ENCODE results near the gene CABCOCO1.

GRCh38 chr10:61733358-61733940 is 70.7 kb downstream of the CABCOCO1 start:
- TF ChIP-seq BACH2 (CRISPR knock-in tag; IDR thresholded peaks at IDR 0.05; ENCODE audit: borderline replicate concordance): no peak
- no peak for TF ChIP-seq PATZ1 (CRISPR knock-in tag; IDR thresholded peaks at IDR 0.05; ENCODE audit: borderline replicate concordance)
- no peak for TF ChIP-seq POU6F1 (CRISPR knock-in tag; IDR thresholded peaks at IDR 0.05; ENCODE audit: borderline replicate concordance, low read depth)
- no peak for TF ChIP-seq ESRRG (CRISPR knock-in tag; IDR thresholded peaks at IDR 0.05)
- no peak for TF ChIP-seq ARNTL (CRISPR knock-in tag; IDR thresholded peaks at IDR 0.05; ENCODE audit: borderline replicate concordance, low read depth)
- TF ChIP-seq ZFP3 (CRISPR knock-in tag; IDR thresholded peaks at IDR 0.05): no peak
- TF ChIP-seq TCF4 (CRISPR knock-in tag; IDR thresholded peaks at IDR 0.05; ENCODE audit: borderline replicate concordance): no peak
- TF ChIP-seq RARB (CRISPR knock-in tag; IDR thresholded peaks at IDR 0.05): no peak
- no peak for TF ChIP-seq ISL1 (CRISPR knock-in tag; IDR thresholded peaks at IDR 0.05)
- no peak for TF ChIP-seq ZFP30 (CRISPR knock-in tag; IDR thresholded peaks at IDR 0.05)
- TF ChIP-seq ZNF8 (CRISPR knock-in tag; IDR thresholded peaks at IDR 0.05): no peak
- no peak for TF ChIP-seq TSHZ2 (CRISPR knock-in tag; IDR thresholded peaks at IDR 0.05)
- TF ChIP-seq OSR1 (CRISPR knock-in tag; IDR thresholded peaks at IDR 0.05): no peak
- no peak for TF ChIP-seq CSRNP3 (CRISPR knock-in tag; IDR thresholded peaks at IDR 0.05)

Measured in SK-N-SH treated with all-trans-retinoic acid at 6 μM for 48 hours (cell line).